GM21515 (cell line): ENCODE data around the gene ARHGAP20.
A peak's percentile ranks its signal among the peaks of the same experiment; 100 is the strongest.

Experiments used
- ATAC-seq: cut with Tn5 transposase; IDR thresholded peaks from one replicate; pipeline ENCODE4 v1.9.1; 2021; ENCODE audit not compliant: unreplicated experiment

Gene ARHGAP20

GRCh38 chr11:110720431-110721275 lies 8.4 kb upstream of the ARHGAP20 start:
- no peak for ATAC-seq

GRCh38 chr11:110716361-110716760 lies 4.1 kb upstream of the ARHGAP20 start:
- no peak for ATAC-seq

- ATAC-seq = no peak
These were observed 3.3 kb upstream of the ARHGAP20 start for GRCh38 chr11:110715541-110715940.

- no peak for ATAC-seq
These were observed 1.2 kb upstream of the ARHGAP20 start for GRCh38 chr11:110713449-110713776.

GRCh38 chr11:110712659-110713448 lies 617 bp upstream of the ARHGAP20 start:
- peak; percentile 36 for ATAC-seq

- ATAC-seq = no peak
These were observed 825 bp downstream of the ARHGAP20 start for GRCh38 chr11:110711448-110711775.

- no peak for ATAC-seq
These were observed 1.4 kb downstream of the ARHGAP20 start for GRCh38 chr11:110710628-110711381.

GRCh38 chr11:110704210-110704864 lies 7.9 kb downstream of the ARHGAP20 start:
- no peak for ATAC-seq

GRCh38 chr11:110691926-110692325 lies 20.3 kb downstream of the ARHGAP20 start:
- no peak for ATAC-seq

GRCh38 chr11:110689306-110689705 lies 22.9 kb downstream of the ARHGAP20 start:
- ATAC-seq = no peak

- ATAC-seq = no peak
These were observed 32.8 kb downstream of the ARHGAP20 start for GRCh38 chr11:110679323-110679975.

GRCh38 chr11:110675548-110675947 lies 36.7 kb downstream of the ARHGAP20 start:
- ATAC-seq = no peak

GRCh38 chr11:110665689-110666465 lies 46.4 kb downstream of the ARHGAP20 start:
- no peak for ATAC-seq

GRCh38 chr11:110655967-110656366 lies 56.3 kb downstream of the ARHGAP20 start:
- no peak for ATAC-seq

GRCh38 chr11:110654456-110654855 lies 57.8 kb downstream of the ARHGAP20 start:
- ATAC-seq = no peak

- ATAC-seq = no peak
These were observed 67.0 kb downstream of the ARHGAP20 start for GRCh38 chr11:110645253-110645652.

- ATAC-seq = no peak
These were observed 77.9 kb downstream of the ARHGAP20 start for GRCh38 chr11:110634370-110634769.

GRCh38 chr11:110631551-110631950 lies 80.7 kb downstream of the ARHGAP20 start:
- no peak for ATAC-seq

- ATAC-seq = no peak
These were observed 82.6 kb downstream of the ARHGAP20 start for GRCh38 chr11:110629594-110629993.

- ATAC-seq = no peak
These were observed 90.4 kb downstream of the ARHGAP20 start for GRCh38 chr11:110621826-110622225.
